NCI-H2107 (cell line): ENCODE results near the gene STK17B.

Experiments used
- DNase-seq: peaks from one replicate; lab custom pipeline; 2025; lab: John Stamatoyannopoulos, UW

Gene STK17B

GRCh38 chr2:196183528-196184231 lies 12.3 kb upstream of the STK17B start:
- DNase-seq: no peak

GRCh38 chr2:196183172-196183473 lies 11.7 kb upstream of the STK17B start:
- DNase-seq: no peak

- no peak for DNase-seq
These were observed 11.2 kb upstream of the STK17B start for GRCh38 chr2:196182439-196183171.

GRCh38 chr2:196181484-196181883 lies 10.1 kb upstream of the STK17B start:
- DNase-seq: no peak

GRCh38 chr2:196177124-196177523 lies 5.7 kb upstream of the STK17B start:
- no peak for DNase-seq

- DNase-seq: no peak
These were observed 4.9 kb upstream of the STK17B start for GRCh38 chr2:196176142-196176738.

- no peak for DNase-seq
These were observed 3.0 kb upstream of the STK17B start for GRCh38 chr2:196174404-196174803.

GRCh38 chr2:196173505-196173904 lies 2.1 kb upstream of the STK17B start:
- no peak for DNase-seq

GRCh38 chr2:196172951-196173350 lies 1.6 kb upstream of the STK17B start:
- no peak for DNase-seq

GRCh38 chr2:196171946-196172345 lies 568 bp upstream of the STK17B start:
- no peak for DNase-seq

- no peak for DNase-seq
These were observed 651 bp downstream of the STK17B start for GRCh38 chr2:196170606-196171247.

GRCh38 chr2:196170213-196170605 lies 1.2 kb downstream of the STK17B start:
- DNase-seq: no peak

GRCh38 chr2:196169516-196169915 lies 1.9 kb downstream of the STK17B start:
- DNase-seq: no peak

- no peak for DNase-seq
These were observed 3.2 kb downstream of the STK17B start for GRCh38 chr2:196168181-196168580.

- DNase-seq: no peak
These were observed 3.7 kb downstream of the STK17B start for GRCh38 chr2:196167666-196168065.

GRCh38 chr2:196166876-196167275 lies 4.5 kb downstream of the STK17B start:
- DNase-seq: no peak

GRCh38 chr2:196165016-196165415 lies 6.4 kb downstream of the STK17B start:
- DNase-seq: no peak

- no peak for DNase-seq
These were observed 8.1 kb downstream of the STK17B start for GRCh38 chr2:196163285-196163684.

- DNase-seq: no peak
These were observed 8.7 kb downstream of the STK17B start for GRCh38 chr2:196162586-196163175.

- no peak for DNase-seq
These were observed 10.4 kb downstream of the STK17B start for GRCh38 chr2:196160946-196161345.

GRCh38 chr2:196160101-196160500 lies 11.3 kb downstream of the STK17B start:
- no peak for DNase-seq

GRCh38 chr2:196159221-196159892 lies 12.0 kb downstream of the STK17B start:
- DNase-seq: no peak
